SK-N-SH (cell line): ENCODE results near the gene RBMS1. TPM values are rescaled to one million over a fixed set of nuclear protein-coding genes. Genes with fewer than 3 reads are reported as not detected.

Experiments used
- FOSL2 ChIP-seq: IDR thresholded peaks from 2 replicates; pipeline ENCODE4 v1.4.0; 2012; ENCODE audit warnings: low read depth, mild to moderate bottlenecking, moderate library complexity, borderline replicate concordance
- FOXJ3 ChIP-seq: sonication (generic); formaldehyde crosslinking; IDR thresholded peaks from 2 replicates; pipeline ENCODE4 v1.5.1; 2020; ENCODE audit warnings: mild to moderate bottlenecking, missing genetic modification reagents
- GATA2 ChIP-seq: sonication (generic); formaldehyde crosslinking; IDR thresholded peaks from 2 replicates; pipeline ENCODE4 v1.5.0; 2020; ENCODE audit warnings: mild to moderate bottlenecking, missing genetic modification reagents
- JUND ChIP-seq: IDR thresholded peaks from 2 replicates; pipeline ENCODE4 v1.4.0; 2012
- MEF2A ChIP-seq: IDR thresholded peaks from 2 replicates; pipeline ENCODE4 v1.4.0; 2012; ENCODE audit warnings: low read depth, borderline replicate concordance
- NFIC ChIP-seq: IDR thresholded peaks from 2 replicates; pipeline ENCODE4 v1.4.0; 2012; ENCODE audit warnings: borderline replicate concordance
- NRF1 ChIP-seq: IDR thresholded peaks from 2 replicates; pipeline ENCODE4 v1.6.1; 2012; ENCODE audit warnings: low read depth, mild to moderate bottlenecking, low read length
- RAD21 ChIP-seq: IDR thresholded peaks from 2 replicates; pipeline ENCODE4 v1.6.1; 2012; ENCODE audit warnings: mild to moderate bottlenecking, low read length
- RCOR1 ChIP-seq: fragments of 150-350 bp; IDR thresholded peaks from 2 replicates; pipeline ENCODE4 v1.6.1; 2017; ENCODE audit warnings: antibody characterized with exemption, low read length
- RXRA ChIP-seq: IDR thresholded peaks from 2 replicates; pipeline ENCODE4 v1.4.0; 2012; ENCODE audit warnings: low read depth, mild to moderate bottlenecking, borderline replicate concordance
- SMC3 ChIP-seq: IDR thresholded peaks from 2 replicates; pipeline ENCODE4 v1.6.1; 2012; ENCODE audit warnings: low read depth, low read length, improper control_type of control experiment
- TCF12 ChIP-seq: IDR thresholded peaks from 2 replicates; pipeline ENCODE4 v1.4.0; 2012
- polyA plus RNA-seq, 3 experiments: library from polyadenylated mRNA; depleted of rRNA; stranded (reverse); fragments of >200 nt; gene quantifications; 2 replicates each; pipeline ENCODE4 v1.2.3, GENCODE V29; 2012
- TF ChIP-seq, protein P1 (sequence below): IDR thresholded peaks from 2 replicates; pipeline ENCODE4 v1.4.0; 2012; ENCODE audit warnings: low read depth, borderline replicate concordance
- TF ChIP-seq, protein P2 (sequence below): fragments of 200-600 bp; sonication (generic); IDR thresholded peaks from 2 replicates; pipeline ENCODE4 v1.6.1; 2017; ENCODE audit warnings: antibody characterized with exemption, mild to moderate bottlenecking, moderate library complexity
- TF ChIP-seq, protein P3 (sequence below): IDR thresholded peaks from 2 replicates; pipeline ENCODE4; 2012
- TF ChIP-seq, protein P4 (sequence below): IDR thresholded peaks from 2 replicates; pipeline ENCODE4 v1.4.0; 2012; ENCODE audit warnings: low read depth

The RBMS1 gene
- polyA plus RNA-seq, 1 of the 3 experiments (the other 2 are of a cell fraction) = 56.5 TPM

DNA sequence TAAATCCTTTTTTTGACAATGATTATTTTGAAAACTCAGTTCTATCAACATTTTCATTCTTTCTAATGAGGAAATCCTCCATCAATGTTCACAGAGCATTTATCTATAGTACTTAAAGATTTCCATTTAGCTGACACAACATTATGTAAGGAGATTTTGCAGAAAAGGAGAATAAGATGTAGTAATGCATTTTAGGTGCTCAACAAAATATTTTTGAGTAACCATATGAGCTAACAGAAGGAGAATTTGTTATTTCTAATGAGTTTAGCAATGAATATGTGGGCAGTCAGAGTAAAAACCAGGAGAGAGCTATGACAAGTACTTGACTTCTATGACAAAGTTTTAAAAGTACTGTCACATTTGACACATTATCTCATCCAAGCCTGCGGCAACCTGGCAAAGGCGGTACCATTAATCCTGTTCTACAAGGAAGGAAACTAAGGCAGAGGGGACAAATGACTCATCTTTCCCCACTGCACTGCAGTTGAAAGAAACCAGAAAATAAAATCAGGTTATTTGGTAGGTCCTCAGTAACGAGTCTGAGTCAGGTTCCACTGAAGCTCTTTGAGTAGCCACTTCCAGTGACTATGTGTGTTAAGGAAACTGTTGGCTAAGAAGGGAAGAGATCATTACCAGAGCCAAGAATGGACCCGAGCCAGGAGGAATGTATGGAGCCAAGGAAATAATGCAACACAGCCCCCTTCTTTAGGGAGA lies 159.4 kb downstream of the RBMS1 start (continued):
- TF ChIP-seq, protein P1, sequence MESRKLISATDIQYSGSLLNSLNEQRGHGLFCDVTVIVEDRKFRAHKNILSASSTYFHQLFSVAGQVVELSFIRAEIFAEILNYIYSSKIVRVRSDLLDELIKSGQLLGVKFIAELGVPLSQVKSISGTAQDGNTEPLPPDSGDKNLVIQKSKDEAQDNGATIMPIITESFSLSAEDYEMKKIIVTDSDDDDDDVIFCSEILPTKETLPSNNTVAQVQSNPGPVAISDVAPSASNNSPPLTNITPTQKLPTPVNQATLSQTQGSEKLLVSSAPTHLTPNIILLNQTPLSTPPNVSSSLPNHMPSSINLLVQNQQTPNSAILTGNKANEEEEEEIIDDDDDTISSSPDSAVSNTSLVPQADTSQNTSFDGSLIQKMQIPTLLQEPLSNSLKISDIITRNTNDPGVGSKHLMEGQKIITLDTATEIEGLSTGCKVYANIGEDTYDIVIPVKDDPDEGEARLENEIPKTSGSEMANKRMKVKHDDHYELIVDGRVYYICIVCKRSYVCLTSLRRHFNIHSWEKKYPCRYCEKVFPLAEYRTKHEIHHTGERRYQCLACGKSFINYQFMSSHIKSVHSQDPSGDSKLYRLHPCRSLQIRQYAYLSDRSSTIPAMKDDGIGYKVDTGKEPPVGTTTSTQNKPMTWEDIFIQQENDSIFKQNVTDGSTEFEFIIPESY = no peak
- TF ChIP-seq JUND (no peak), NRF1 (no peak), RAD21 (no peak), FOXJ3 (CRISPR knock-in tag) (no peak), NFIC (peak; percentile 68), RXRA (no peak), GATA2 (CRISPR knock-in tag) (no peak), SMC3 (no peak), TCF12 (peak; percentile 44), MEF2A (no peak), FOSL2 (no peak; the same call in 1 of the 2 replicates), RCOR1 (no peak)
- TF ChIP-seq, protein P2, sequence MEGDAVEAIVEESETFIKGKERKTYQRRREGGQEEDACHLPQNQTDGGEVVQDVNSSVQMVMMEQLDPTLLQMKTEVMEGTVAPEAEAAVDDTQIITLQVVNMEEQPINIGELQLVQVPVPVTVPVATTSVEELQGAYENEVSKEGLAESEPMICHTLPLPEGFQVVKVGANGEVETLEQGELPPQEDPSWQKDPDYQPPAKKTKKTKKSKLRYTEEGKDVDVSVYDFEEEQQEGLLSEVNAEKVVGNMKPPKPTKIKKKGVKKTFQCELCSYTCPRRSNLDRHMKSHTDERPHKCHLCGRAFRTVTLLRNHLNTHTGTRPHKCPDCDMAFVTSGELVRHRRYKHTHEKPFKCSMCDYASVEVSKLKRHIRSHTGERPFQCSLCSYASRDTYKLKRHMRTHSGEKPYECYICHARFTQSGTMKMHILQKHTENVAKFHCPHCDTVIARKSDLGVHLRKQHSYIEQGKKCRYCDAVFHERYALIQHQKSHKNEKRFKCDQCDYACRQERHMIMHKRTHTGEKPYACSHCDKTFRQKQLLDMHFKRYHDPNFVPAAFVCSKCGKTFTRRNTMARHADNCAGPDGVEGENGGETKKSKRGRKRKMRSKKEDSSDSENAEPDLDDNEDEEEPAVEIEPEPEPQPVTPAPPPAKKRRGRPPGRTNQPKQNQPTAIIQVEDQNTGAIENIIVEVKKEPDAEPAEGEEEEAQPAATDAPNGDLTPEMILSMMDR = no peak
- TF ChIP-seq, protein P3, sequence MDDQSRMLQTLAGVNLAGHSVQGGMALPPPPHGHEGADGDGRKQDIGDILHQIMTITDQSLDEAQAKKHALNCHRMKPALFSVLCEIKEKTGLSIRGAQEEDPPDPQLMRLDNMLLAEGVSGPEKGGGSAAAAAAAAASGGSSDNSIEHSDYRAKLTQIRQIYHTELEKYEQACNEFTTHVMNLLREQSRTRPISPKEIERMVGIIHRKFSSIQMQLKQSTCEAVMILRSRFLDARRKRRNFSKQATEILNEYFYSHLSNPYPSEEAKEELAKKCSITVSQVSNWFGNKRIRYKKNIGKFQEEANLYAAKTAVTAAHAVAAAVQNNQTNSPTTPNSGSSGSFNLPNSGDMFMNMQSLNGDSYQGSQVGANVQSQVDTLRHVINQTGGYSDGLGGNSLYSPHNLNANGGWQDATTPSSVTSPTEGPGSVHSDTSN = 0 out of 2 replicates have a peak, but pooled peaks have one; percentile 20
- TF ChIP-seq, protein P4, sequence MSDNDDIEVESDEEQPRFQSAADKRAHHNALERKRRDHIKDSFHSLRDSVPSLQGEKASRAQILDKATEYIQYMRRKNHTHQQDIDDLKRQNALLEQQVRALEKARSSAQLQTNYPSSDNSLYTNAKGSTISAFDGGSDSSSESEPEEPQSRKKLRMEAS = no peak
